Suprapubic skin (tissue), 4 donors: ENCODE results near the gene ROR2. TPM values are rescaled to one million over a fixed set of nuclear protein-coding genes. Genes with fewer than 3 reads are reported as not detected.
A peak's percentile ranks its signal among the peaks of the same experiment; 100 is the strongest.

Experiments used
- DNase-seq, 2 donors: peaks; one replicate each; pipeline ENCODE4 v3.0.0-alpha.2; 2019; ENCODE audit warnings: low spot score in 2 of 2
- H3K27ac ChIP-seq: fragments of 200-600 bp; sonication (generic); one replicate; pipeline ENCODE4 v1.5.1; 2019
- H3K27me3 ChIP-seq: fragments of 200-600 bp; sonication (generic); one replicate; pipeline ENCODE4 v1.5.1; 2019
- H3K36me3 ChIP-seq: fragments of 200-600 bp; sonication (generic); one replicate; pipeline ENCODE4 v1.5.1; 2019
- H3K4me1 ChIP-seq: fragments of 200-600 bp; sonication (generic); one replicate; pipeline ENCODE4 v1.5.1; 2019
- H3K4me3 ChIP-seq: fragments of 200-600 bp; sonication (generic); one replicate; pipeline ENCODE4 v1.5.1; 2019; ENCODE audit warnings: mild to moderate bottlenecking
- H3K9me3 ChIP-seq: fragments of 200-600 bp; sonication (generic); one replicate; pipeline ENCODE4 v1.5.1; 2019
- EP300 ChIP-seq: sonication (generic); formaldehyde crosslinking; IDR thresholded peaks from one replicate; pipeline ENCODE4 v1.6.1; 2017; ENCODE audit warnings: antibody characterized with exemption
- POLR2A ChIP-seq, 2 donors: fragments of 450-650 bp; IDR thresholded peaks; one replicate each; pipeline ENCODE4 v1.6.1; 2017; ENCODE audit warnings: antibody characterized with exemption in 2 of 2, mild to moderate bottlenecking in 2 of 2, moderate library complexity in 2 of 2
- POLR2AphosphoS5 ChIP-seq, 3 donors: sonication (generic); formaldehyde crosslinking; IDR thresholded peaks; one replicate each; pipeline ENCODE4 v1.6.1; 2017; ENCODE audit warnings: antibody characterized with exemption in 3 of 3
- WGBS: methylation state at CpG from one replicate; pipeline ENCODE4 v1.1.5; 2018; 5-methylcytosine and 5-hydroxymethylcytosine counted together
- total RNA-seq, 4 donors: library from RNA; depleted of rRNA; stranded (reverse); fragments of >200 nt; gene quantifications; one replicate each; pipeline ENCODE4 v1.1.0, GENCODE V29; 2016
- TF ChIP-seq, protein P1 (sequence below), 2 donors: fragments of 200-600 bp in 1 of 2; fragments of 450-650 bp in 1 of 2; sonication (generic) in 1 of 2; IDR thresholded peaks; one replicate each; pipeline ENCODE4 v1.5.1; 2016 to 2019; ENCODE audit warnings: antibody characterized with exemption in 2 of 2, mild to moderate bottlenecking in 1 of 2, moderate library complexity in 1 of 2

ROR2 gene
- total RNA-seq, 4 donors from 2014 or later, result 3.3 to 7.3 (median 5.0) TPM

DNA sequence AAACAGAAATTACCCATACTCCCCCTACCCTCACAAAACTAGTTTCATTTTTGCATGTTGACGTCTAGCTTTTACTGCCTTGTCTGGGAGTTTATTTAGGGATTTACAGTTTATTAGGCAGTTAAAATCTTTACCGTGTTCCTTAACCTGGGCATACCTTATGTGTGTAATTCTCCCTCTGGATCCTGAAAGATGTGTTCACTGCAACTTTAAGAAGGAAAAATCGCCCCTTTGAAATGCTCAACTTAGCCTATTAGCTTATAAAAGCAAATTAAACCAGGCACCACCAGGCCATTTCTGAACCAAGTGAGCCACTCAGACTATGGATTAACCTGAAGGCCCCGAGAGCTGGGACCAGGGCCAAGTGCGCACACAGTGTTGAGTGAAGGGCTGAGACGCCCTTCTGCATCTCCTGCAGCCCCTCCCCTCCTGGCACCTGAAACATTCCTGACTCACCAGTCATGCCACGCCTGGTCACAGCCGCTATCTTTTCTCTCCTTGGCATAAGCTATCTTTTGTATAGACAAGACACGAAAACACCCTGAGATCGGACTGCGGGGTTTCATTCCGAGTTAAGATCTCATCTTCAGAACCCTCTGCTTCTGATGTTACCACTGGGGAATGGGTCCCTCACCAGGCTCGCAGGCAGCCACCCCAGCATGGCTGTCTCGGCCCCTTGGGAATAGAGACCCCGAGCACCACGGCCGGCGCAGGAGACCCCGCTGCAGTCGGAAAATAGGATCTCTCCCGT is 111.9 kb downstream of the ROR2 start:
- no peak for TF ChIP-seq POLR2AphosphoS5 (IDR thresholded peaks at IDR 0.05)
- no peak for TF ChIP-seq EP300
- TF ChIP-seq POLR2A (IDR thresholded peaks at IDR 0.05), result no peak

DNA sequence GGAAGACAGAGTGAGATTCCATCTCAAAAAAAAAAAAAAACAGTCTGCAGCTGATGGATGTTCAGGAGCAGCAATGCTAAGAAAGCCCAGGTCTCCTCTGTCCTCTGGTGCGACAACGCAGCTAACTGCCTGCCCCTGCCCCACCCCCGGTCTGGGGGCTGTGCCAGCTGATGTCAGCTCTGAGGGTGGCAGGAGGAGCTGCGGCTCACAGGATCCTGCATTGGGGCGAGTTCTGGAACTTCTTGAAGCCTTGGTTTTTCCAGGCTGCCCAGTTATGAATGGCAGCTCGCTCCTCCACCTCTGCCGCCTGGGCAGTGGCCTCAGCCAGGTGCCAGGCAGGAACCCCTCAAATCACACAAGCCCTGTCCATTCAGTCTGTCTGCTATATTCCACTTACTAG is 113.5 kb downstream of the ROR2 start:
- Histone ChIP-seq H3K9me3 (no peaks in the 10 kb centered on the region), H3K4me3 (no peak overlapping the region), H3K4me1 (peaks cover 15% of the 10 kb centered on the region), H3K27me3 (no peaks in the 10 kb centered on the region), H3K27ac (no peak overlapping the region), H3K36me3 (no peaks in the 10 kb centered on the region)
- 55% methylated on average over 7 of the region's 7 CpGs for WGBS
- no peak for TF ChIP-seq EP300
- no peak for TF ChIP-seq POLR2A (IDR thresholded peaks at IDR 0.05)
- TF ChIP-seq, protein P1, sequence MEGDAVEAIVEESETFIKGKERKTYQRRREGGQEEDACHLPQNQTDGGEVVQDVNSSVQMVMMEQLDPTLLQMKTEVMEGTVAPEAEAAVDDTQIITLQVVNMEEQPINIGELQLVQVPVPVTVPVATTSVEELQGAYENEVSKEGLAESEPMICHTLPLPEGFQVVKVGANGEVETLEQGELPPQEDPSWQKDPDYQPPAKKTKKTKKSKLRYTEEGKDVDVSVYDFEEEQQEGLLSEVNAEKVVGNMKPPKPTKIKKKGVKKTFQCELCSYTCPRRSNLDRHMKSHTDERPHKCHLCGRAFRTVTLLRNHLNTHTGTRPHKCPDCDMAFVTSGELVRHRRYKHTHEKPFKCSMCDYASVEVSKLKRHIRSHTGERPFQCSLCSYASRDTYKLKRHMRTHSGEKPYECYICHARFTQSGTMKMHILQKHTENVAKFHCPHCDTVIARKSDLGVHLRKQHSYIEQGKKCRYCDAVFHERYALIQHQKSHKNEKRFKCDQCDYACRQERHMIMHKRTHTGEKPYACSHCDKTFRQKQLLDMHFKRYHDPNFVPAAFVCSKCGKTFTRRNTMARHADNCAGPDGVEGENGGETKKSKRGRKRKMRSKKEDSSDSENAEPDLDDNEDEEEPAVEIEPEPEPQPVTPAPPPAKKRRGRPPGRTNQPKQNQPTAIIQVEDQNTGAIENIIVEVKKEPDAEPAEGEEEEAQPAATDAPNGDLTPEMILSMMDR (IDR thresholded peaks at IDR 0.05), result no peak
- TF ChIP-seq POLR2AphosphoS5 (IDR thresholded peaks at IDR 0.05), result no peak
- peak in 1 of 2 donors; percentile 65 for DNase-seq

More for the DNA sequence above, 111.9 kb downstream of the ROR2 start:
- DNase-seq, result peak; percentile 76 to 78
- H3K9me3 ChIP-seq, result no peaks in the 10 kb centered on the region
- H3K36me3 ChIP-seq, result no peaks in the 10 kb centered on the region
- whole genome bisulfite sequencing, result 41% methylated on average over 21 of the region's 21 CpGs
- peak overlapping the region; percentile 30 for H3K4me3 ChIP-seq
- no peaks in the 10 kb centered on the region for H3K27me3 ChIP-seq
- H3K27ac ChIP-seq, result no peak overlapping the region
- peaks cover 15% of the 10 kb centered on the region for H3K4me1 ChIP-seq

DNA sequence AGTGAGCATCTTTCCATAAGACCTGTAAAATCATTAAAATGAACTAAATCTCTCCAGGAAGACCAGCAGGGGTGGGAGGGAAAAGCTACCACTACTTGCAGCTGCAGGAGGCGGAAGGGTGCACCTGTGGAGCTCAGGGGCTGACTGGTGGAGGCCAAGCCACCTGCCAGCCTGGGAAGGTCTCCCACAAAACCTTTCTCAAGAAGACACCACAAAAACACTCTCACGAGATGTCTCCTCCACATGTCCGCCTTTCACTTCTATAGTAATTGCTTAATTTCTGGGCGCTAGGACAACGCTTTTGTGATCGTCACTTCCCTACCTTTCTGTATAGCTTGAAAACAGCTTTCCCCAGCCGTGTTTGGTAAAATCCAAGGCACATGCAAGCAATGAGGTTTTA is 114.4 kb downstream of the ROR2 start:
- Histone ChIP-seq H3K9me3 (no peaks in the 10 kb centered on the region), H3K36me3 (no peaks in the 10 kb centered on the region), H3K27ac (no peak overlapping the region), H3K27me3 (no peaks in the 10 kb centered on the region), H3K4me1 (peaks cover 15% of the 10 kb centered on the region), H3K4me3 (no peak overlapping the region)
- WGBS, result 95% methylated on average over 7 of the region's 7 CpGs
- DNase-seq, result peak in 1 of 2 donors; percentile 53
- TF ChIP-seq EP300 (no peak), POLR2A (IDR thresholded peaks at IDR 0.05) (no peak), POLR2AphosphoS5 (IDR thresholded peaks at IDR 0.05) (no peak)
- TF ChIP-seq, protein P1 (IDR thresholded peaks at IDR 0.05), result no peak

DNA sequence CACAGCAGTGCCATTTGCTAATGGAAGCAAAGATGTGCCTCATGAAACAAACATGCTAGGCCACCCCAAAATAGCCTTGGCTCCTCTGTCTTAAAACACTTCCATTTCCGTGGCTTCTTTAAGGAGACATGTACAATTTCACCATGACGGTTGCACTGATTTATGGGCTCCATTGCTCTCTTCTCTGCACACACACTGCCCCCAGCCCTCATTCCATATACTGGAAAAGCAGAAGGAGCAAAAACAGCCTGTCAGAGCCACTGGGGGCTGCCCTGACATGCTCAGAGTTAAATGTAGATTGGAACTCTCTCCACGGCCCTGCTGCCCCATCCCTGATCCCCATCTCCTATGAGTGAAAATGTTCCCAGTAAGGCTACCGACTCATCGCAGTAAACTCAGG is 114.8 kb downstream of the ROR2 start:
- H3K27ac ChIP-seq, result no peak overlapping the region
- TF ChIP-seq, protein P1 (IDR thresholded peaks at IDR 0.05), result no peak
- TF ChIP-seq POLR2A (IDR thresholded peaks at IDR 0.05), result no peak
- TF ChIP-seq POLR2AphosphoS5 (IDR thresholded peaks at IDR 0.05), result no peak
- TF ChIP-seq EP300, result no peak
- no peaks in the 10 kb centered on the region for H3K36me3 ChIP-seq
- no peak overlapping the region for H3K4me3 ChIP-seq
- DNase-seq, result peak in 1 of 2 donors; percentile 26
- H3K27me3 ChIP-seq, result no peaks in the 10 kb centered on the region
- peaks cover 15% of the 10 kb centered on the region for H3K4me1 ChIP-seq
- H3K9me3 ChIP-seq, result no peaks in the 10 kb centered on the region
- WGBS, result 72% methylated on average over 5 of the region's 5 CpGs

DNA sequence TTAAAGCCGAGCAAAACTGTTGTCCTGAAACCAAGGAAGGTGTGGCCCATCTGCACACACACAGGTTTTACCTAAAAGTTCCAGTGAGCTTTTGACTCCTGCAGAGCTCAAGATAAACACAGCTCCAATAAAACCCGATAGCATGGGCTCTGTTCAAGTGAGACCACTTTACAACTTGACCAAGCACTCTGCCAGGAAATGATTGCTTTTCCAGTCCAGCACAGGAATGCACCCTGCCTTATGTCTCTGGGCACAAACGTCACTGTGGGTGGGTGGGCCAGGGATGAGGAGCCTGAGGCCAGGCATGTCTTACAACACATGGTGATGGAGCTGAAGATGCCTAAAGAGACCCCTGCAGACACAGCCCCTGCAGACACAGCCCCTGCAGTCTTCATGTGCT is 115.3 kb downstream of the ROR2 start:
- TF ChIP-seq POLR2AphosphoS5 (IDR thresholded peaks at IDR 0.05), result no peak
- TF ChIP-seq EP300, result no peak
- TF ChIP-seq, protein P1 (IDR thresholded peaks at IDR 0.05), result no peak
- TF ChIP-seq POLR2A (IDR thresholded peaks at IDR 0.05), result no peak
- 69% methylated on average over 2 of the region's 3 CpGs for WGBS
- Histone ChIP-seq H3K27me3 (no peaks in the 10 kb centered on the region), H3K36me3 (no peaks in the 10 kb centered on the region), H3K9me3 (no peaks in the 10 kb centered on the region), H3K4me1 (peaks cover 15% of the 10 kb centered on the region), H3K27ac (no peak overlapping the region), H3K4me3 (no peak overlapping the region)
- peak in 1 of 2 donors; percentile 41 for DNase-seq
